Stimulated activated CD8-positive, alpha-beta memory T cell treated with anti-CD3 and anti-CD28 coated beads, Interleukin-7, amount 100 ng/mL, for 1 hour (primary cell): ENCODE data around the gene ZNF777.
"Not testable (repeated sequence)": the region's sequence is repeated elsewhere in the genome, so short reads cannot be mapped to it uniquely, and the experiment has no call there.

Source experiments
- DNase-seq, 2 donors: peaks; one replicate each; pipeline ENCODE4 v3.0.0-alpha.2; 2020; ENCODE audit warnings: low read depth in 2 of 2

ZNF777 gene

GRCh38 chr7:149454750-149455149, 6.1 kb downstream of the ZNF777 start:
- no peak for DNase-seq

GRCh38 chr7:149454006-149454405, 6.9 kb downstream of the ZNF777 start:
- no peak for DNase-seq

- DNase-seq = no peak
Observed at GRCh38 chr7:149450821-149451220, 10.0 kb downstream of the ZNF777 start.

- no peak for DNase-seq
Observed at GRCh38 chr7:149449897-149450296, 11.0 kb downstream of the ZNF777 start.

GRCh38 chr7:149448961-149449360, 11.9 kb downstream of the ZNF777 start:
- no peak for DNase-seq

GRCh38 chr7:149446026-149446425, 14.8 kb downstream of the ZNF777 start:
- not testable (repeated sequence) for DNase-seq

- no peak for DNase-seq
Observed at GRCh38 chr7:149444287-149444686, 16.6 kb downstream of the ZNF777 start.

GRCh38 chr7:149443523-149443922, 17.3 kb downstream of the ZNF777 start:
- DNase-seq = no peak

- DNase-seq = no peak
Observed at GRCh38 chr7:149442924-149443323, 17.9 kb downstream of the ZNF777 start.

- DNase-seq = no peak
Observed at GRCh38 chr7:149440222-149440621, 20.6 kb downstream of the ZNF777 start.

GRCh38 chr7:149436358-149436757, 24.5 kb downstream of the ZNF777 start:
- no peak for DNase-seq

- no peak for DNase-seq
Observed at GRCh38 chr7:149433124-149433523, 27.7 kb downstream of the ZNF777 start.

- no peak for DNase-seq
Observed at GRCh38 chr7:149432121-149432691, 28.7 kb downstream of the ZNF777 start.

GRCh38 chr7:149431486-149432120, 29.3 kb downstream of the ZNF777 start:
- no peak for DNase-seq

- DNase-seq = no peak
Observed at GRCh38 chr7:149430192-149430591, 30.7 kb downstream of the ZNF777 start.

- no peak for DNase-seq
Observed at GRCh38 chr7:149427893-149428292, 33.0 kb downstream of the ZNF777 start.

GRCh38 chr7:149427096-149427680, 33.7 kb downstream of the ZNF777 start:
- DNase-seq = no peak

GRCh38 chr7:149423449-149424110, 37.3 kb downstream of the ZNF777 start:
- no peak for DNase-seq

- DNase-seq = no peak
Observed at GRCh38 chr7:149422914-149423301, 38.0 kb downstream of the ZNF777 start.

GRCh38 chr7:149422162-149422913, 38.5 kb downstream of the ZNF777 start:
- peak; percentile 47 to 48 for DNase-seq

- DNase-seq = no peak
Observed at GRCh38 chr7:149420006-149420405, 40.9 kb downstream of the ZNF777 start.

- no peak for DNase-seq
Observed at GRCh38 chr7:149415391-149416071, 45.3 kb downstream of the ZNF777 start.
